ENCODE data around the gene BSPRY. TPM values are rescaled to one million over a fixed set of nuclear protein-coding genes. Genes with fewer than 3 reads are reported as not detected.
A peak's percentile ranks its signal among the peaks of the same experiment; 100 is the strongest.
"Not testable (repeated sequence)": the region's sequence is repeated elsewhere in the genome, so short reads cannot be mapped to it uniquely, and the experiment has no call there.

BSPRY gene
- total RNA-seq, 1 donor from 2014 or later: 10.8 TPM

GRCh38 chr9:113397203-113397631, 47.9 kb downstream of the BSPRY start:
- no peak for TF ChIP-seq CTCF (IDR thresholded peaks at IDR 0.05)
- no peak overlapping the region for H3K4me3 ChIP-seq
- no peak for DNase-seq
- intact Hi-C loops (cut with DNase I): no loop called here
- H3K4me1 ChIP-seq: peaks cover 12% of the 10 kb centered on the region
- ATAC-seq: no peak
- no peak overlapping the region for H3K27ac ChIP-seq
- H3K9me3 ChIP-seq: no peaks in the 10 kb centered on the region
- H3K36me3 ChIP-seq: peaks cover 14% of the 10 kb centered on the region
- no peaks in the 10 kb centered on the region for H3K27me3 ChIP-seq

- TF ChIP-seq CTCF (IDR thresholded peaks at IDR 0.05): no peak
- intact Hi-C loops (cut with DNase I): no loop called here
- Histone ChIP-seq H3K36me3 (peaks cover under 1% of the 10 kb centered on the region), H3K27me3 (no peaks in the 10 kb centered on the region), H3K4me1 (peaks cover 12% of the 10 kb centered on the region), H3K9me3 (no peaks in the 10 kb centered on the region), H3K27ac (peak overlapping the region; percentile 17), H3K4me3 (no peak overlapping the region)
- ATAC-seq: no peak
- DNase-seq: no peak
Measured at GRCh38 chr9:113398796-113399195, 49.5 kb downstream of the BSPRY start.

- no peaks in the 10 kb centered on the region for H3K9me3 ChIP-seq
- ATAC-seq (no peak), DNase-seq (no peak)
- intact Hi-C loops (cut with DNase I): no loop called here
- H3K4me1 ChIP-seq: peaks cover 12% of the 10 kb centered on the region
- H3K4me3 ChIP-seq: no peak overlapping the region
- TF ChIP-seq CTCF (IDR thresholded peaks at IDR 0.05): no peak
- no peaks in the 10 kb centered on the region for H3K27me3 ChIP-seq
- no peak overlapping the region for H3K27ac ChIP-seq
- H3K36me3 ChIP-seq: no peaks in the 10 kb centered on the region
Measured at GRCh38 chr9:113399646-113400200, 50.4 kb downstream of the BSPRY start.

DNA sequence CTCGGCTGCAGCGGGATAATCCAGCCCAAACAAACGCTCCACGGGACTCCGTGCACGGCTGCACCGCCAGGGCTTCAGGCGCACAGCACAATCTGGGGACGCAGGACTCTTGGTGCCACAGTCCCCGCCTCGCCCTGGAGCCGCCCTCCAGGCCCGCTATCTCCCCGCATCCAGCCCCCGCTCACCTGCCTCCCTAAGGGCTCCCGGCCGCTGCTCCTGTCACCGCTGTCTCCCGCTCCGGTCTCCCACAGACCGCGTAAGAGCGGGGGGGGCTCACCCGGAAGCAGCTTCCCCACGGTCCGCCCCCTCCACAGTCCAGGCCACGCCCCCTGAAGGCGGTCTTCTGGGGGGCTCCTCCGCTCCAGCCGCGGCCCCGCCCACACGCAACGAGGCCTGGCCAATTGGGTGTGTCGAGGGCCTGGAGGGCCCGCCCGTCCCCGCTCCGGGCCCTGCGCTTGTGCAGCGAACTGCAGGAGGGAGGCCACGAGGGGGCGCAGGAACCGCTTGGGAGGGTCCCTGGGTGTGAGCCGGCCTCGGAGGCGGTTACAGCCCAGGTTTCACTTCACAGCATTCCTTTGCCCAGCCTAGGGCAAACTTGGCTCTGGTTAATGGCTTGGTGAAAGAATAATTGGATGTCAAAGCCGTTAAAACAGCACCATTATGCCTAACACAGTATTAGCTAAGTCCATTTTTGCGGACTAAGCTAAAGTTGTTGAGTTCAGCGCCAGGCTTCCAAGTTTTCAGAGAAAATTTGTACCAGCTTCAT, 51.9 kb downstream of the BSPRY start, which contains the start of gene ALAD:
TSS of gene ALAD (minus strand) at position 258 of the 766 bp plus-strand sequence. CDS start 7,725 bp downstream, outside the sequence.
- no peaks in the 10 kb centered on the region for H3K9me3 ChIP-seq
- TF ChIP-seq CTCF (IDR thresholded peaks at IDR 0.05): peak; percentile 96
- ATAC-seq (peak; percentile 99), DNase-seq (peak; percentile 100)
- peak within 1 kb of the TSS; percentile 78 for H3K4me3 ChIP-seq
- no peaks in the 10 kb centered on the region for H3K27me3 ChIP-seq
- peaks cover 12% of the 10 kb centered on the region for H3K4me1 ChIP-seq
- no peaks in the 10 kb centered on the region for H3K36me3 ChIP-seq
- intact Hi-C loops (cut with DNase I): no loop called here
- H3K27ac ChIP-seq: peak within 1 kb of the TSS; percentile 73

DNA sequence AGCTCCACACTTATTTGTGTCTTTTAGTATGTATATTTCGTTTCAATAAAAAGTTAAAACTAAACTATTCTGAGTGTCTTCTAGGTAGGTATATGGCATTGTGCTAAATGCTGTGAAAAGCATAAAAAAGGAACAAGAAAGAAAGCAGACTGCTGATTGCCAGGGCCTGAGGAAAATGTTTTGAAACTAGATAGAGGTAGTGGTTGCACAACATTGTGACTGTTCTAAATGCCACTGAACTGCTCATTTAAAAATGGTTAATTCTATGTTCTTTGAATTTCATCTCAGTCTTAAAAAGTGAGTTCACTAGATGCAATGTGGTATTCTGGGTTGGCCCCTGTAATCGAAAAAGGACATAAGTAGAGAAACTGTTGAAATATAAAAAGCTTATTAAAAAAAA, 54.3 kb downstream of the BSPRY start:
- no peaks in the 10 kb centered on the region for H3K27me3 ChIP-seq
- peaks cover 19% of the 10 kb centered on the region for H3K4me1 ChIP-seq
- H3K4me3 ChIP-seq: no peak overlapping the region
- no peak overlapping the region for H3K27ac ChIP-seq
- ATAC-seq (no peak), DNase-seq (no peak)
- TF ChIP-seq CTCF (IDR thresholded peaks at IDR 0.05): no peak
- H3K9me3 ChIP-seq: no peaks in the 10 kb centered on the region
- intact Hi-C loops (cut with DNase I): no loop called here
- peaks cover 15% of the 10 kb centered on the region for H3K36me3 ChIP-seq

GRCh38 chr9:113406353-113406752, 57.0 kb downstream of the BSPRY start:
- intact Hi-C loops (cut with DNase I); H3K27ac ChIP-seq; H3K4me3 ChIP-seq; DNase-seq; H3K27me3 ChIP-seq; ATAC-seq; H3K9me3 ChIP-seq: not testable (repeated sequence)
- Histone ChIP-seq H3K4me1 (peaks cover 19% of the 10 kb centered on the region), H3K36me3 (peaks cover 20% of the 10 kb centered on the region)
